Ishikawa (cell line): ENCODE measurements around the gene CTPS2.

Experiments
- CEBPB ChIP-seq: IDR thresholded peaks from 2 replicates; pipeline ENCODE4 v1.6.1; 2012
- CREB1 ChIP-seq: IDR thresholded peaks from 2 replicates; pipeline ENCODE4 v1.6.1; 2012; ENCODE audit warnings: low read depth
- EGR1 ChIP-seq: IDR thresholded peaks from 2 replicates; pipeline ENCODE4 v1.6.1; 2012
- EP300 ChIP-seq: IDR thresholded peaks from 2 replicates; pipeline ENCODE4 v1.6.1; 2012; ENCODE audit warnings: borderline replicate concordance
- FOXM1 ChIP-seq: IDR thresholded peaks from 2 replicates; pipeline ENCODE4 v1.6.1; 2012; ENCODE audit warnings: low read depth, borderline replicate concordance
- NFIC ChIP-seq: IDR thresholded peaks from 2 replicates; pipeline ENCODE4 v1.6.1; 2012
- RAD21 ChIP-seq: IDR thresholded peaks from 2 replicates; pipeline ENCODE4 v1.6.1; 2012; ENCODE audit warnings: low read depth
- TAF1 ChIP-seq: IDR thresholded peaks from 2 replicates; pipeline ENCODE4 v1.6.1; 2012; ENCODE audit warnings: low read depth, mild to moderate bottlenecking
- TCF12 ChIP-seq: IDR thresholded peaks from 2 replicates; pipeline ENCODE4 v1.6.1; 2012; ENCODE audit warnings: low read depth
- TEAD4 ChIP-seq: IDR thresholded peaks from 2 replicates; pipeline ENCODE4 v1.6.1; 2012
- YY1 ChIP-seq: IDR thresholded peaks from 2 replicates; pipeline ENCODE4 v1.6.1; 2012; ENCODE audit warnings: low read depth
- ZBTB7A ChIP-seq: IDR thresholded peaks from 2 replicates; pipeline ENCODE4 v1.6.1; 2012; ENCODE audit warnings: low read depth
- TF ChIP-seq, protein P1 (sequence below): IDR thresholded peaks from 2 replicates; pipeline ENCODE4 v1.6.1; 2012
- TF ChIP-seq, protein P2 (sequence below): IDR thresholded peaks from 2 replicates; pipeline ENCODE4 v1.6.1; 2012; ENCODE audit warnings: low read depth, mild to moderate bottlenecking
- TF ChIP-seq, protein P3 (sequence below): IDR thresholded peaks from 2 replicates; pipeline ENCODE4 v1.6.1; 2012

The CTPS2 gene

DNA sequence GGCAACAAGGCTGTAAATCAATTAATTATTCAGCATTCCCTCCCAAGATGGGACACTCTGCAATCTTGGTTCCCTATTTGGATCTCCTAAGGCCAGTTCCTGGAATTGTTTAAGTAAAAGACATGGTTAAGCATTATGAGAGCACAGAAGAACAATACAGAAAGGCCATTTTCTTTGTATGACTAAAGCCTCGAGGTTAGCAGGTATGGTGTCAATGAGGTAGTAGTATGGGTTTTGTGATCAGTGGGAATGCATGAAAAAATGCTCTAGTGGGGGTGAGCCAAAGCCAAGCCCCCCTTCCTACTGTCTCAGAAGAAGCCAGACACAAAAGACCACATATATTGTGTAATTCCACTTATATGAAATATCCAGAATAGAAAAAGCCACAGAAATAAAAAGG is 124.2 kb downstream of the CTPS2 start:
- no peak for TF ChIP-seq EGR1
- TF ChIP-seq, protein P1, sequence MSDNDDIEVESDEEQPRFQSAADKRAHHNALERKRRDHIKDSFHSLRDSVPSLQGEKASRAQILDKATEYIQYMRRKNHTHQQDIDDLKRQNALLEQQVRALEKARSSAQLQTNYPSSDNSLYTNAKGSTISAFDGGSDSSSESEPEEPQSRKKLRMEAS = no peak
- TF ChIP-seq ZBTB7A = no peak
- TF ChIP-seq FOXM1 = no peak
- TF ChIP-seq, protein P2, sequence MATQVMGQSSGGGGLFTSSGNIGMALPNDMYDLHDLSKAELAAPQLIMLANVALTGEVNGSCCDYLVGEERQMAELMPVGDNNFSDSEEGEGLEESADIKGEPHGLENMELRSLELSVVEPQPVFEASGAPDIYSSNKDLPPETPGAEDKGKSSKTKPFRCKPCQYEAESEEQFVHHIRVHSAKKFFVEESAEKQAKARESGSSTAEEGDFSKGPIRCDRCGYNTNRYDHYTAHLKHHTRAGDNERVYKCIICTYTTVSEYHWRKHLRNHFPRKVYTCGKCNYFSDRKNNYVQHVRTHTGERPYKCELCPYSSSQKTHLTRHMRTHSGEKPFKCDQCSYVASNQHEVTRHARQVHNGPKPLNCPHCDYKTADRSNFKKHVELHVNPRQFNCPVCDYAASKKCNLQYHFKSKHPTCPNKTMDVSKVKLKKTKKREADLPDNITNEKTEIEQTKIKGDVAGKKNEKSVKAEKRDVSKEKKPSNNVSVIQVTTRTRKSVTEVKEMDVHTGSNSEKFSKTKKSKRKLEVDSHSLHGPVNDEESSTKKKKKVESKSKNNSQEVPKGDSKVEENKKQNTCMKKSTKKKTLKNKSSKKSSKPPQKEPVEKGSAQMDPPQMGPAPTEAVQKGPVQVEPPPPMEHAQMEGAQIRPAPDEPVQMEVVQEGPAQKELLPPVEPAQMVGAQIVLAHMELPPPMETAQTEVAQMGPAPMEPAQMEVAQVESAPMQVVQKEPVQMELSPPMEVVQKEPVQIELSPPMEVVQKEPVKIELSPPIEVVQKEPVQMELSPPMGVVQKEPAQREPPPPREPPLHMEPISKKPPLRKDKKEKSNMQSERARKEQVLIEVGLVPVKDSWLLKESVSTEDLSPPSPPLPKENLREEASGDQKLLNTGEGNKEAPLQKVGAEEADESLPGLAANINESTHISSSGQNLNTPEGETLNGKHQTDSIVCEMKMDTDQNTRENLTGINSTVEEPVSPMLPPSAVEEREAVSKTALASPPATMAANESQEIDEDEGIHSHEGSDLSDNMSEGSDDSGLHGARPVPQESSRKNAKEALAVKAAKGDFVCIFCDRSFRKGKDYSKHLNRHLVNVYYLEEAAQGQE = no peak
- TF ChIP-seq YY1 = no peak
- no peak for TF ChIP-seq TCF12
- TF ChIP-seq CEBPB = no peak
- TF ChIP-seq CREB1 = no peak
- no peak for TF ChIP-seq TEAD4
- TF ChIP-seq, protein P3, sequence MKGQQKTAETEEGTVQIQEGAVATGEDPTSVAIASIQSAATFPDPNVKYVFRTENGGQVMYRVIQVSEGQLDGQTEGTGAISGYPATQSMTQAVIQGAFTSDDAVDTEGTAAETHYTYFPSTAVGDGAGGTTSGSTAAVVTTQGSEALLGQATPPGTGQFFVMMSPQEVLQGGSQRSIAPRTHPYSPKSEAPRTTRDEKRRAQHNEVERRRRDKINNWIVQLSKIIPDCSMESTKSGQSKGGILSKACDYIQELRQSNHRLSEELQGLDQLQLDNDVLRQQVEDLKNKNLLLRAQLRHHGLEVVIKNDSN = no peak
- TF ChIP-seq NFIC = no peak
- TF ChIP-seq RAD21 = no peak
- no peak for TF ChIP-seq EP300

DNA sequence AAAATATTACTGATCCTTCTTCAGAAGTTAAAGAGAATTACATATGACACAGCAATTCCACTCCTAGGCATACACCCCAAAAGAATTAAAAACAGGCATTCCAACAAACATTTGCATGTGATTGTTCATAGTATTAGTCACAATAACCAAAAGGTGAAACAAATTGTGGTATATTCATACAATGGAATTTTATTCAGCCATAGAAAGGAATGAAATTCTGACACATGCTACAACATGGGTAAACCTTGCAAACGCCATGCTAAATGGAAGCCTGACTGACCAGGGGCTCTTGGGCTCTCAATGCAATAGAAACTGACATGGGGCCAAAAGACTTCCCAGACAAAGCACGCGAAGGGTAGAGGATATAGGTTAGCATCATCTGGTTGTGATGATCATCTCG is 124.6 kb downstream of the CTPS2 start:
- TF ChIP-seq TAF1 (no peak), TEAD4 (no peak), EP300 (no peak), NFIC (no peak), ZBTB7A (no peak), RAD21 (no peak), FOXM1 (no peak), EGR1 (no peak), TCF12 (no peak), CEBPB (no peak)
- TF ChIP-seq, protein P3 = no peak
- TF ChIP-seq, protein P1 = no peak
- TF ChIP-seq, protein P2 = no peak

DNA sequence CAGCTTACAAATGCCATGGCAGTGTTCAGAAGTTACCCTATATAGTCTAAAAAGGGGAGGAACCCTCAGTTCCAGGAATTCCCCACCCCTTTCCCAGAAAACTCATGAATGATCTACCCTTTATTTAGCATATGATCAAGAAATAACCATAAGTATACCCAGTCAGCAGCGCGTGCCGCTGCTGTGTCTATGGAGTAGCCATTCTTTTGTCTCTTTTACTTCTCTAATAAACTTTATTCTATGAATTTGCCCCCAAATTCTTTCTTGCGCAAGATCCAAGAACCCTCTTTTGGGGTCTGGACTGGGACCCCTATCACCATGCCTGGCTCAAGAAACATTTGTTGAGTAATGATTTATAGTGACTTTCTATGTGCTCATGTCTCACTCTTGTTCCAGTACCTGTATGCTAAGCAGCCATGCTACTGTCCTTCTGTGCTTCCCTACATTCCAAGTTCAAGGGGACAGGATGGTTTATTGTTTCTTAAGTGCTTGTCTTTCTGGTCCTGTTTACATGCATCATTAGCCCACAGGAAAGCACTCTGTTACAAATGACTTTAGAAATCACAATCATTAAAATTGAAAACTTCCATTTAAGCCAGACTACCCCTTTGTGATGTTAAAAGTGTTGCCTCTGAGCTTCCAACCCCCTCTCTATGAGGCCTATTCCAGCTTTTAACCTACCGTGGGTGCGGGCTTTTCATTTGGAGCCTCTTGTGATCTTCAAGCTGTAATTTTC is 125.9 kb downstream of the CTPS2 start:
- TF ChIP-seq, protein P2 = no peak
- TF ChIP-seq, protein P1 = no peak
- TF ChIP-seq RAD21 = no peak
- TF ChIP-seq NFIC = no peak
- no peak for TF ChIP-seq TAF1
- TF ChIP-seq EP300 = no peak

DNA sequence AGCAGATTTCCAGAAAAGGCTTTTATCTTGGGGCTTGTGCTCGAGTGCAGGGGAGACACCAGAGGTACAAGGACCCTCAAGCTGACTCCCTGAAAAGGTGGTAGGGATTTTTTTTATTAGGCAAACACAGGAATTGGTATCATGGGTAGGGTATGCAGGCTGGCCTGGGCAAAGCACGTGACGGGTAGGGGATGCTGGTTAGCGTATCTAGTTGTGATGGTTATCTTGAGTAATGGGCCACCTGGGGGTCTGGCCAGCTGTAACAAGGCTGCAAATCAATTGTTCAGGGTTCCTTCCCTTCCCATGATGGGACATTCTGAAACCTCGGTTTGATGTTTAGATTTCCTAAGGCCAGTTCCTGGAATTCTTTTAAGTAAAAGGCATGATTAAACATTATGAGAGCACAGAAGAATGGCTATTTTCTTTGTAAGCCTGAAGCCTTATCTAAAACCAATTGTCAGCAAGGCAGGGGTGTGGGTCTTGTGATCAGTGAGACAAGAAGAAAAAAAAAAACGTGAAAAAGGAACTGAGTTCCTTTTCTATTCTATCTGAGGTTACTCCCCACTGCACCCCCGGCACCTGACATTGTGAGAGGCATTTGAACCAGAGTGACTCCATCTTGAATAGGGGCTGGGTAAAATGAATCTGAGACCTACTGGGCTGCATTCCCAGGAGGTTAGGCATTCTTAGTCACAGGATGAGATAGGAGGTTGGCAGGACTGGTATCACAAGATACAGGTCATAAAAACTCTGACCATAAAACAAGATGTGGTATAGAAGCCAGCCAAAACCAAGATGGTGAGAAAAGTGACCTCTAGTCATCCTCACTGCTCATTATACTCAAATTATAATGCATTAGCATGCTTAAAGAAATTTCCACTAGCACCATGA is 126.7 kb downstream of the CTPS2 start:
- TF ChIP-seq YY1 (no peak), ZBTB7A (no peak)
- TF ChIP-seq, protein P1 = no peak
